SK-N-SH (cell line): ENCODE data around the gene POU5F2. TPM values are rescaled to one million over a fixed set of nuclear protein-coding genes. Genes with fewer than 3 reads are reported as not detected.

Experiments
- CTCF ChIA-PET: fragments of 300-600, 350-600 bp; formaldehyde crosslinking; extraction: SDS; loops from one replicate; lab custom pipeline; 2021; lab: Yijun Ruan, JAX
- POLR2A ChIA-PET: fragments of 350-600 bp; sonication (Branson Sonifier 250); formaldehyde crosslinking; extraction: SDS; loops from one replicate; lab custom pipeline; 2020; ENCODE audit warnings: antibody characterized with exemption, inconsistent platforms; lab: Yijun Ruan, JAX
- DNase-seq: peaks from one replicate; pipeline ENCODE4 v3.0.0; 2012
- H2AFZ ChIP-seq: fragments of 200-600 bp; sonication (generic); 2 replicates; pipeline ENCODE4 v1.8.1; 2016; ENCODE audit warnings: antibody characterized with exemption, mild to moderate bottlenecking, low read depth
- H3F3A ChIP-seq: fragments of 200-600 bp; sonication (generic); replicated peaks from 2 replicates; pipeline ENCODE3; 2016; ENCODE audit warnings: antibody characterized with exemption, mild to moderate bottlenecking; ENCODE audit not compliant: insufficient read depth
- H3K27ac ChIP-seq, 2 experiments: fragments of 200-500 bp in 1 of 2; fragments of 200-600 bp in 1 of 2; sonication (Bioruptor generic) in 1 of 2; sonication (generic), shearing (Covaris generic) in 1 of 2; 2 replicates each; pipeline versions ENCODE4 v1.5.1 to v1.6.1; 2014 to 2016; ENCODE audit warnings: low read depth in 2 of 2, inconsistent platforms in 1 of 2, low read length in 1 of 2, mild to moderate bottlenecking in 1 of 2, mixed read lengths in 1 of 2
- H3K27me3 ChIP-seq: fragments of 200-600 bp; sonication (generic), shearing (Covaris generic); 2 replicates; pipeline ENCODE4 v1.6.1; 2016; ENCODE audit warnings: mixed run types; ENCODE audit not compliant: insufficient read depth
- H3K36me3 ChIP-seq, 2 experiments: fragments of 200-500 bp in 1 of 2; fragments of 200-600 bp in 1 of 2; sonication (Bioruptor generic) in 1 of 2; sonication (generic) in 1 of 2; replicated peaks in 1 of 2; 2 replicates each; pipeline versions ENCODE3 to v1.5.1; 2014 to 2016; ENCODE audit warnings: low read length in 1 of 2, mild to moderate bottlenecking in 1 of 2; ENCODE audit not compliant: insufficient read depth in 2 of 2, control insufficient read depth in 1 of 2
- H3K4me1 ChIP-seq, 2 experiments: fragments of 200-500 bp in 1 of 2; fragments of 200-600 bp in 1 of 2; sonication (Bioruptor generic) in 1 of 2; sonication (generic), shearing (Covaris generic) in 1 of 2; 2 replicates each; pipeline versions ENCODE4 v1.5.1 to v1.6.1; 2014 to 2016; ENCODE audit warnings: low read depth in 1 of 2, low read length in 1 of 2, mixed run types in 1 of 2; ENCODE audit not compliant: insufficient read depth in 2 of 2, control insufficient read depth in 1 of 2
- H3K4me2 ChIP-seq: fragments of 200-600 bp; sonication (generic), shearing (Covaris generic); 2 replicates; pipeline ENCODE4 v1.6.1; 2017; ENCODE audit warnings: mixed run types
- H3K4me3 ChIP-seq, 2 experiments: fragments of 200-500 bp in 1 of 2; fragments of 200-600 bp in 1 of 2; sonication (Bioruptor generic) in 1 of 2; sonication (generic), shearing (Covaris generic) in 1 of 2; 2 replicates each; pipeline versions ENCODE4 v1.5.1 to v1.8.1; 2014 to 2016; ENCODE audit warnings: low read depth in 2 of 2, inconsistent platforms in 1 of 2, low read length in 1 of 2, mild to moderate bottlenecking in 1 of 2, mixed read lengths in 1 of 2, moderate library complexity in 1 of 2
- H3K79me2 ChIP-seq: fragments of 200-600 bp; sonication (generic); 2 replicates; pipeline ENCODE4 v1.8.1; 2017; ENCODE audit warnings: mild to moderate bottlenecking; ENCODE audit not compliant: insufficient read depth
- H3K9ac ChIP-seq: fragments of 200-600 bp; sonication (generic); 2 replicates; pipeline ENCODE4 v1.6.1; 2017; ENCODE audit warnings: mixed run types
- H3K9me2 ChIP-seq: fragments of 200-600 bp; sonication (generic); 2 replicates; pipeline ENCODE4 v1.6.1; 2017; ENCODE audit warnings: mixed run types
- H3K9me3 ChIP-seq: fragments of 200-600 bp; sonication (generic); 2 replicates; pipeline ENCODE4 v1.6.1; 2017; ENCODE audit warnings: mixed run types, mild to moderate bottlenecking, moderate library complexity
- H4K20me1 ChIP-seq: fragments of 200-600 bp; sonication (generic); 2 replicates; pipeline ENCODE4 v1.6.1; 2017; ENCODE audit warnings: mild to moderate bottlenecking, mixed run types; ENCODE audit not compliant: insufficient read depth
- CHD2 ChIP-seq: fragments of 150-350 bp; IDR thresholded peaks from 2 replicates; pipeline ENCODE4 v1.6.1; 2018; ENCODE audit warnings: low read length; ENCODE audit not compliant: partially characterized antibody
- CTCF ChIP-seq: fragments of 200-600 bp; sonication (generic); IDR thresholded peaks from 2 replicates; pipeline ENCODE4 v1.6.1; 2017; ENCODE audit warnings: antibody characterized with exemption, mild to moderate bottlenecking, moderate library complexity
- ELF1 ChIP-seq: IDR thresholded peaks from 2 replicates; pipeline ENCODE4 v1.4.0; 2012
- MAX ChIP-seq: IDR thresholded peaks from 2 replicates; pipeline ENCODE4 v1.4.0; 2012; ENCODE audit warnings: low read depth
- MEF2A ChIP-seq: IDR thresholded peaks from 2 replicates; pipeline ENCODE4 v1.4.0; 2012; ENCODE audit warnings: low read depth, borderline replicate concordance
- PBX3 ChIP-seq: IDR thresholded peaks from 2 replicates; pipeline ENCODE4; 2012
- USF2 ChIP-seq: fragments of 150-350 bp; IDR thresholded peaks from 2 replicates; pipeline ENCODE4 v1.6.1; 2017; ENCODE audit warnings: antibody characterized with exemption, low read length, low read depth, borderline replicate concordance
- ZBTB33 ChIP-seq: IDR thresholded peaks from 2 replicates; pipeline ENCODE4 v1.4.0; 2012; ENCODE audit warnings: low read depth, borderline replicate concordance
- WGBS: methylation state at CpG from one replicate; pipeline ENCODE4 v1.1.6; 2017; ENCODE audit warnings: low lambda C conversion rate; 5-methylcytosine and 5-hydroxymethylcytosine counted together
- polyA plus RNA-seq, 3 experiments: library from polyadenylated mRNA; depleted of rRNA; stranded (reverse); fragments of >200 nt; gene quantifications; 2 replicates each; pipeline ENCODE4 v1.2.3, GENCODE V29; 2012

POU5F2 gene
- polyA plus RNA-seq, 1 of the 3 experiments (the other 2 are of a cell fraction): 0.02 TPM

GRCh38 chr5:93715761-93716160 lies 25.6 kb downstream of the POU5F2 start:
- H4K20me1 ChIP-seq: no peaks in the 10 kb centered on the region

More at GRCh38 chr5:93715761-93716160, 25.6 kb downstream of the POU5F2 start:
- Histone ChIP-seq H3K4me1 (peaks cover 0 to 7% of the 10 kb centered on the region in 2 experiments; a peak in 2 of 4 replicates), H3K79me2 (no peaks in the 10 kb centered on the region), H3K9me2 (no peaks in the 10 kb centered on the region), H2AFZ (no peak overlapping the region), H3K4me2 (no peak overlapping the region), H3K9me3 (no peaks in the 10 kb centered on the region), H3K36me3 (no peaks in the 10 kb centered on the region), H3K9ac (no peak overlapping the region), H3K27me3 (no peaks in the 10 kb centered on the region), H3K27ac (peak overlapping the region in 1 of 2 experiments; percentile 39; a peak in 1 of 4 replicates), H3F3A (no peaks in the 10 kb centered on the region), H3K4me3 (no peak overlapping the region)
- WGBS: 78% methylated on average over 1 of the region's 1 CpG
- ChIA-PET POLR2A (no interaction called here), CTCF (interaction anchor here (1.1 kb wide), 1 partner anchor 9 kb away, joined by 3 read pairs; no protein-coding TSS in a partner anchor)
- TF ChIP-seq CTCF (no peak), MAX (no peak), ZBTB33 (no peak), PBX3 (no peak), CHD2 (no peak), USF2 (no peak), ELF1 (no peak), MEF2A (no peak)
- no peak for DNase-seq
